Measurements from ENCODE around the gene CLECL1. TPM values are rescaled to one million over a fixed set of nuclear protein-coding genes. Genes with fewer than 3 reads are reported as not detected.

Gene CLECL1
- polyA plus RNA-seq (ENCODE audit: insufficient read length in 4 of 4): under 1 TPM in 3 of 4 donors, not detected in 1; 0.19 to 0.47 (median 0.38) TPM

DNA sequence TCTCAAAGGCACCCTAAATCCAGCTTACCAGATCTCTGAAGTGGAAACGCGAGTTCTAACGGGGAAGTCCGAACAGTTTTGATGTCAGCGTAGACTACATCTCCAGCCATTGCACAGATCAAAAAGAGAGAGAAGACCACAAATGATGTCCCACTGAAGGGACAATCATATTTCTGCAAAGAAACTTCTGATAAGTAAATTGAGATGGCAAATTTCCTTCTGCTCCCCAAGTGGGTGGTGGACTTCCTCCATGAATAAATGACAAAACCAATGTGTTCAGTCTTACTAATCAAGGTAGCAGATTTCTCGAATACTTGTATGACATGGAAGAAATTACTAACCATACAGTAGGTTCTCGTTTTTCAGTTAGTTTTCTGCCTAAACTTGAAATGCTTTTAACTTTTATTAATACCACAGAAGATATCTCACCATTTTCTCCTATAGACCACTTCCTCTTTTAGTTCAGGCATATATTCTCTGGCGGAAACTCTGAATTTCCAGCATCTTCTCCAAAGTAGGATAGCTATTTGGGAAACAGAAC lies at the start of gene CLECL1:
Gene CLECL1, minus strand, starts transcription at position 177 of the 541 bp plus-strand sequence.
- DNase-seq (ENCODE audit: low read depth in 4 of 4, low spot score in 2 of 4): no peak

- no peak for DNase-seq (ENCODE audit: low read depth in 4 of 4, low spot score in 2 of 4)
Measured at GRCh38 chr12:9781360-9781759, 48.5 kb upstream of the CLECL1 start.

- DNase-seq (ENCODE audit: low read depth in 4 of 4, low spot score in 2 of 4): no peak
Measured at GRCh38 chr12:9779209-9779608, 46.3 kb upstream of the CLECL1 start.

DNA sequence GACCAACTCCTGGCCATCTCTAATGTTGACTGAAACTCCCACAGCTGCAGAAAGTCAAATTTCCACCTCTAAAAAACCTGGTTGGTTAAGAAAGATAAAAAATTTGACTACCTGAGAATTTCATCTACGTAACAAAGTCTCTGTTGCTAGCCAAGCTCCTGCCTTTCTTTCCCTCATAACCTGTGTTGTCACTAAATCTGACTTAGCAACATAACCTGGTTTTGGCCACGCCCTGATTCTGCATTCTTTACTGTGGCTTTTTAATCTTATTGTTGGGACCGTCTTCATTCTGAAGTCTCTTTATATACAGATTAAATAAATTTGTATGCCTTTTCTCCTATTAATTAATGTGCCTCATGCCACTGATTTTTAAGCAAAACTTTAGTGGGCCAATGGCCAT lies 43.9 kb upstream of the CLECL1 start:
- DNase-seq (ENCODE audit: low read depth in 4 of 4, low spot score in 2 of 4): no peak

GRCh38 chr12:9773216-9773877 lies 40.5 kb upstream of the CLECL1 start:
- no peak for DNase-seq (ENCODE audit: low read depth in 4 of 4, low spot score in 2 of 4)

- no peak for DNase-seq (ENCODE audit: low read depth in 4 of 4, low spot score in 2 of 4)
Measured at GRCh38 chr12:9763025-9763424, 30.1 kb upstream of the CLECL1 start.

DNA sequence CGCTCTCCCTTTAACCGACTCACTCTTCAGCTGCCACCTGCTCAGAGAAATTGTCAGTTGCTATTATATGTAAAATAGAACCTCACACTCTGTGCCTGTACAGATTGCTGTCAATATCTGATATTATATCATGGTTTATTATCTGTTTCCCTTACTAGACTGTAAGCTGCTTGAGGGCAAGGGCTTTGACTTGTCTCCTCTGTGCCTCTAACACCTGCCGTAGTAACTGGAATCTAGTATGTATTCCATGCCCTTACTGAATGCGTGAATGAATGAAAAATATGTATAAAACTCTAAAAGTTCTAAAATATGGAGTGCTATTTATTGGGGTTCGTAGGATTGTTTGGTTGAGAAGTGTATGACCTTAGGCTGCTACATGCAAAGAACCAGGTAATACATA lies 29.5 kb upstream of the CLECL1 start:
- DNase-seq (ENCODE audit: low read depth in 4 of 4, low spot score in 2 of 4): no peak

DNA sequence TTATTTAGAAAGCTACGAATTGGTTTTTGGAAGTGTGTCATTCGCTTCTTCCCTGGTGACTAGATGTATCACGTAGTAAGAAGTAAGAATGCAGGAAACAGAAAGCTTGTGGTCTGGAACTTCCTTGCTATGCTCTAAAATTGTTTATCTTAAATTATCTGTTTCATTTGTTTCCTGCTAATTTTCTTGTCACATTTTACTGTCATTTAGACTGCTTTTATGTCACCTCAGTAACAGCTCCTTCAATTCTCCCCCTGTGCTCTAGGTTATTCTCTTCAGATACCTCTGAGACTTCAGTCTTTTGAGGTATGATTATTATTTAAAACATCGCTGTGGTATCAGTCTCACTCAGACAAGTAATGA lies 28.5 kb upstream of the CLECL1 start:
- no peak for DNase-seq (ENCODE audit: low read depth in 4 of 4, low spot score in 2 of 4)

- DNase-seq (ENCODE audit: low read depth in 4 of 4, low spot score in 2 of 4): no peak
Measured at GRCh38 chr12:9760699-9761418, 28.0 kb upstream of the CLECL1 start, which contains the start of gene CD69. TSS of gene CD69 (minus strand) at chr12:9760901. CDS start at chr12:9760820, 81 bp downstream.

DNA sequence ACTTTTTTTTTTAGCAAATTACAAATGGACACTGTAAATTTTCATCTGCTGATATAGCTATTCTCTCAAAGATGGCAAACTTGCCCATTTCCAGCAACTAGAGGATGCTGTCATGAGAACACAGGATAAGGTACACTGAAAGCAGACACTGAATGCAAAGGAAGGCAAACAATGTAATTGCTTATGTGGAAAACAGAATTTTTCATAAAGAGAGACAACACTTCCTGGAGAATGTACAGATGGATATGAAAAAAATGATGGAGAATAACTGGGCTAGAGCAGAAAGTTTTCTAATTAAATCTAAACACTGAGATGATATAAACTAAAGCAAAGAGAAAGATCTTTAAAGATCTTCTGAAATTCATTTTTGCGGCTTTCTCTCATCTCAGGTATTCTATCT lies 27.2 kb upstream of the CLECL1 start:
- no peak for DNase-seq (ENCODE audit: low read depth in 4 of 4, low spot score in 2 of 4)

DNA sequence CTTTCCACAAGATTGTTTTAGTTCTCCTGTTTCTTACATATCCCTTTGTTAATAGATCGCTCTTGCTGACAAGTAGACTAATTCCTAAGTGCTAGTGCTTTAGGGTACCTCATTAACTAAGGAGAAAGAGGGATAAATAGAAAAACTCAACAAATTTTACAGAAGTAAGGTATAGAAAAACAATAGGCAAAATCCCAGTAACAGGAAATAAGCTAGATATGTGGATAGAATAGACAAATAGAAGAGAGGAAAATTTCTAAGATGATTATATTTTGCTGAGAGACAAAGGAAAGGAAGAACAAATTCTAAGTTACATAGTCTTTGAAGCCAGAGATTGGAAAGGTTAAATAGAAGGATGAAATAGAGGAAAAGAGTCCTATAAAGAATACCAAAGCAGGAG lies 26.8 kb upstream of the CLECL1 start:
- no peak for DNase-seq (ENCODE audit: low read depth in 4 of 4, low spot score in 2 of 4)

DNA sequence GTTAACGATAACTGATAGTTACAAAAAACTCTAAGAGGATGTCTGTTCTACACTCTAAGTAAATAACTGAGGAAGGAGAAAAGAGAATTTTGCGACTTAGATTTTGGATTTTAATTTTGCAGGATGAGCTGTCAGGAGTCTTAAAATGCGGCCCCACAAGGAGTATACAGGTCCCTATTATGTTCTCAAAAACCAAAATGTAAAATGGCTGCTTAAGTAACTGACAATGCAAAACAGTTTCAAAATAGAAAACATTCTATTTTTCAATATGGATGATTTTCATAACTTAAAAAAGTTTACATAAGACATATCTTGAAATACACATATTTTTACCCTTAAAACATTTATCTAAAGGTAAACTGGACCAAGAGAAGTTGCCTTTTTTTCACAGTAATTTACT lies 25.2 kb upstream of the CLECL1 start:
- DNase-seq (ENCODE audit: low read depth in 4 of 4, low spot score in 2 of 4): no peak

- DNase-seq (ENCODE audit: low read depth in 4 of 4, low spot score in 2 of 4): no peak
Measured at GRCh38 chr12:9757433-9758025, 24.6 kb upstream of the CLECL1 start.

DNA sequence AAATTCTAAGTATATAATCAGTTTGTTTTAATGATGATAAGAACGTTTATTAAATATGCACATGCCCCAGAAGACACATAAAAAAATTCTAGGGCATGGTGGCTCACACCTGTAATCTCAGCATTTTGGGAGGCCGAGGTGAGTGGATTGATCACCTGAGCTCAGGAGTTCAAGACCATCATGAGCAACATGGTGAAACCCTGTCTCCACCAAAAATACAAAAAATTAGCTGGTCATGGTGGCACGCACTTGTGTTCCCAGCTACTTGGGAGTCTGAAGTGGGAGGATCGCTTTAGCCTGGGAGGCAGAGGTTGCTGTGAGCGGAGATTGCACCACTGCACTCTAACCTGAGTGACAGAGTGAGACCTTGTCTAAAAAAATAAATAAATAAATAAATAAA lies 23.8 kb upstream of the CLECL1 start:
- no peak for DNase-seq (ENCODE audit: low read depth in 4 of 4, low spot score in 2 of 4)

DNA sequence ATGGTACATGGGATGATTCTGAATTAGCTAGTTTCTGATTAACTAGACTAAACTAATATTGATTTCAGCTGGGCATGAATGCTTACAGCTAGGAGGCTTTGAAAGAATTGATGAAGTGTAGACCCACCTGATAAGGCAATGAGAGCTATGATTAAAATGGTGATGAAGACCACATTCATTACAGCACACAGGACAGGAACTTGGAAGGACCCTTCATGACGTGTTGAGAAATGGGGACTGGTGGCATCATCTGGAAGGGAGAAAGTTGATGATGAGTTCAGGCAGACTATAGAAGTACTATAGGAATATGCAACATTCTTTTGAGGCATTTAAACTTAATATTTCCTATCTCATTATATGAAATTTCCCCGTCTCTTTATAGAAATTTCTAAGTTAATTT lies 23.3 kb upstream of the CLECL1 start:
- no peak for DNase-seq (ENCODE audit: low read depth in 4 of 4, low spot score in 2 of 4)

DNA sequence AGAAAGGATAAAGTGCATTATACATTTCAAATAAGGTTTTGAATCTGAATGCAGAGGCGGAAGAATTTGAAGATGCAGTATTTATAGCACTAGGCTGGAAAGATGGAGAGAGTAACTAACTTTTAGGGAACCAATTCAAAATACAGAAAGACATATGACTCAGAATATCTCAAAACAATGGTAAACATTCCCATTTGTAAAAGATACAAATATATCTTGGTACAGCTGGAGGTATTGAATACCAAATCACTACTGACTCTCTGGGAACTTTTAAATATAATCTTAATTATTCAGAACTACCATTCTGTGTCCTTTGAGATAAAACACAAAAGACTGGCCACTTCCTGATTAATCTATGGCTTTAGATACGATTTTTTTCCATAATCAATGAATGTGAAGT lies 22.7 kb upstream of the CLECL1 start:
- DNase-seq (ENCODE audit: low read depth in 4 of 4, low spot score in 2 of 4): no peak

GRCh38 chr12:9755035-9755434 lies 22.1 kb upstream of the CLECL1 start:
- DNase-seq (ENCODE audit: low read depth in 4 of 4, low spot score in 2 of 4): no peak

- no peak for DNase-seq (ENCODE audit: low read depth in 4 of 4, low spot score in 2 of 4)
Measured at GRCh38 chr12:9754099-9754927, 21.4 kb upstream of the CLECL1 start.

DNA sequence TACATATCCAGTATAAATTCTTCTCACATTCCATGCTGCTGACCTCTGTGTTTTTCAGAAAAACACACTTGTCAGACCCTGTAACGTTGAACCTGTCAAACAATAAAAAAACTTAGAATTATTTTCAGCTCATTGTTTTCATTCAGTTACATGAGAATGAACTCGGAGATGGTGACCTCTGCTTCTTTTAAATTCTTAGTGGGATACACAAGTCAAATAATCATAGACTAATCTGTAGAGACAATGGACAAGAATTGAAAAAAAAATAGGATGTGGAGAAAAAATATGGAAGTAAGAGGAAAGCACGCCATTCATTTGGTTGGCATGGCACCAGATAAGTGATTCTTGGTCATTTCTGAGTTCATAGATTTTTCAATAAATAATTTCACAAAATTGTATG lies 20.6 kb upstream of the CLECL1 start:
- no peak for DNase-seq (ENCODE audit: low read depth in 4 of 4, low spot score in 2 of 4)

DNA sequence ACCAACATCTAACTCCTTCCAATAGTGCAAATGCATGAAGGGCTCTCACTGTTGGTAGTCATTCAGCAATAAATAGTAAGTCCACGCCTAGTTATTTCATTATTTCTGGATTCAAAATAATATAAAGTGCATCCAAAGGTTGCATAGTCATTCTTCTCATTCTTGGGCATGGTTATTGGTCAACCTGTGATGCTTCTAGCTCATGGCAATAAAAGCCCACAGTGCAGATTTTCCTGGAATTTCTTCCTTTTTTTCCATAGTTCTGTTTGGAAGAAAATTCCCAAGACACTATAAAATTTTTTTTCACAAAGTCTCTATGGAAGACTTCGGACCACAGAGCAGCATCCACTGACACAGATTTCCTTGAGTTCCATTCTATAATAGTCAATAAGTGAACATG lies 20.2 kb upstream of the CLECL1 start:
- DNase-seq (ENCODE audit: low read depth in 4 of 4, low spot score in 2 of 4): no peak

Data from left renal cortex interstitium (tissue), 4 donors.